HuH-7 (cell line): ENCODE measurements around the gene EEFSEC.

Source experiments
- DNase-seq: peaks from one replicate; pipeline ENCODE4 v3.0.0; 2011; ENCODE audit warnings: low spot score

EEFSEC gene

GRCh38 chr3:128369121-128369703 lies 215.9 kb downstream of the EEFSEC start:
- DNase-seq, result no peak

- no peak for DNase-seq
These were observed 216.8 kb downstream of the EEFSEC start for GRCh38 chr3:128369881-128370642.

GRCh38 chr3:128372281-128372680 lies 219.0 kb downstream of the EEFSEC start:
- DNase-seq, result no peak

- DNase-seq, result no peak
These were observed 219.6 kb downstream of the EEFSEC start for GRCh38 chr3:128372707-128373533.

- no peak for DNase-seq
These were observed 221.6 kb downstream of the EEFSEC start for GRCh38 chr3:128374746-128375445.

- no peak for DNase-seq
These were observed 223.2 kb downstream of the EEFSEC start for GRCh38 chr3:128376516-128376915.

GRCh38 chr3:128378631-128379347 lies 225.5 kb downstream of the EEFSEC start:
- no peak for DNase-seq

- no peak for DNase-seq
These were observed 226.3 kb downstream of the EEFSEC start for GRCh38 chr3:128379367-128380160.

GRCh38 chr3:128380295-128380694 lies 227.0 kb downstream of the EEFSEC start:
- DNase-seq, result no peak

- DNase-seq, result no peak
These were observed 227.4 kb downstream of the EEFSEC start for GRCh38 chr3:128380719-128381118.

GRCh38 chr3:128381609-128382008 lies 228.3 kb downstream of the EEFSEC start:
- DNase-seq, result no peak

GRCh38 chr3:128382221-128382807 lies 229.0 kb downstream of the EEFSEC start:
- DNase-seq, result no peak

- DNase-seq, result peak; percentile 48
These were observed 230.3 kb downstream of the EEFSEC start for GRCh38 chr3:128383316-128384235.

GRCh38 chr3:128385080-128385832 lies 232.0 kb downstream of the EEFSEC start:
- peak; percentile 62 for DNase-seq

- no peak for DNase-seq
These were observed 235.7 kb downstream of the EEFSEC start for GRCh38 chr3:128388932-128389331.

GRCh38 chr3:128390867-128391266 lies 237.6 kb downstream of the EEFSEC start:
- DNase-seq, result no peak

GRCh38 chr3:128392021-128392420 lies 238.7 kb downstream of the EEFSEC start:
- no peak for DNase-seq

- DNase-seq, result no peak
These were observed 239.7 kb downstream of the EEFSEC start for GRCh38 chr3:128392818-128393544.
